AG09319 (cell line): Measurements from ENCODE around the gene ZMIZ2.
A peak's percentile ranks its signal among the peaks of the same experiment; 100 is the strongest.
"Not testable (repeated sequence)": the region's sequence is repeated elsewhere in the genome, so short reads cannot be mapped to it uniquely, and the experiment has no call there.

Experiments
- DNase-seq: peaks from one replicate; pipeline ENCODE4 v3.0.0-alpha.2; 2010; ENCODE audit warnings: low read depth; ENCODE audit errors: extremely low read depth
- TF ChIP-seq, protein P1 (sequence below): IDR thresholded peaks from 2 replicates; pipeline ENCODE4 v1.5.1; 2011; ENCODE audit warnings: low read depth, mild to moderate bottlenecking, inconsistent platforms, low read length, moderate library complexity

Gene ZMIZ2, protein sequence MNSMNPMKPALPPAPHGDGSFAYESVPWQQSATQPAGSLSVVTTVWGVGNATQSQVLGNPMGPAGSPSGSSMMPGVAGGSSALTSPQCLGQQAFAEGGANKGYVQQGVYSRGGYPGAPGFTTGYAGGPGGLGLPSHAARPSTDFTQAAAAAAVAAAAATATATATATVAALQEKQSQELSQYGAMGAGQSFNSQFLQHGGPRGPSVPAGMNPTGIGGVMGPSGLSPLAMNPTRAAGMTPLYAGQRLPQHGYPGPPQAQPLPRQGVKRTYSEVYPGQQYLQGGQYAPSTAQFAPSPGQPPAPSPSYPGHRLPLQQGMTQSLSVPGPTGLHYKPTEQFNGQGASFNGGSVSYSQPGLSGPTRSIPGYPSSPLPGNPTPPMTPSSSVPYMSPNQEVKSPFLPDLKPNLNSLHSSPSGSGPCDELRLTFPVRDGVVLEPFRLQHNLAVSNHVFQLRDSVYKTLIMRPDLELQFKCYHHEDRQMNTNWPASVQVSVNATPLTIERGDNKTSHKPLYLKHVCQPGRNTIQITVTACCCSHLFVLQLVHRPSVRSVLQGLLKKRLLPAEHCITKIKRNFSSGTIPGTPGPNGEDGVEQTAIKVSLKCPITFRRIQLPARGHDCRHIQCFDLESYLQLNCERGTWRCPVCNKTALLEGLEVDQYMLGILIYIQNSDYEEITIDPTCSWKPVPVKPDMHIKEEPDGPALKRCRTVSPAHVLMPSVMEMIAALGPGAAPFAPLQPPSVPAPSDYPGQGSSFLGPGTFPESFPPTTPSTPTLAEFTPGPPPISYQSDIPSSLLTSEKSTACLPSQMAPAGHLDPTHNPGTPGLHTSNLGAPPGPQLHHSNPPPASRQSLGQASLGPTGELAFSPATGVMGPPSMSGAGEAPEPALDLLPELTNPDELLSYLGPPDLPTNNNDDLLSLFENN

DNA sequence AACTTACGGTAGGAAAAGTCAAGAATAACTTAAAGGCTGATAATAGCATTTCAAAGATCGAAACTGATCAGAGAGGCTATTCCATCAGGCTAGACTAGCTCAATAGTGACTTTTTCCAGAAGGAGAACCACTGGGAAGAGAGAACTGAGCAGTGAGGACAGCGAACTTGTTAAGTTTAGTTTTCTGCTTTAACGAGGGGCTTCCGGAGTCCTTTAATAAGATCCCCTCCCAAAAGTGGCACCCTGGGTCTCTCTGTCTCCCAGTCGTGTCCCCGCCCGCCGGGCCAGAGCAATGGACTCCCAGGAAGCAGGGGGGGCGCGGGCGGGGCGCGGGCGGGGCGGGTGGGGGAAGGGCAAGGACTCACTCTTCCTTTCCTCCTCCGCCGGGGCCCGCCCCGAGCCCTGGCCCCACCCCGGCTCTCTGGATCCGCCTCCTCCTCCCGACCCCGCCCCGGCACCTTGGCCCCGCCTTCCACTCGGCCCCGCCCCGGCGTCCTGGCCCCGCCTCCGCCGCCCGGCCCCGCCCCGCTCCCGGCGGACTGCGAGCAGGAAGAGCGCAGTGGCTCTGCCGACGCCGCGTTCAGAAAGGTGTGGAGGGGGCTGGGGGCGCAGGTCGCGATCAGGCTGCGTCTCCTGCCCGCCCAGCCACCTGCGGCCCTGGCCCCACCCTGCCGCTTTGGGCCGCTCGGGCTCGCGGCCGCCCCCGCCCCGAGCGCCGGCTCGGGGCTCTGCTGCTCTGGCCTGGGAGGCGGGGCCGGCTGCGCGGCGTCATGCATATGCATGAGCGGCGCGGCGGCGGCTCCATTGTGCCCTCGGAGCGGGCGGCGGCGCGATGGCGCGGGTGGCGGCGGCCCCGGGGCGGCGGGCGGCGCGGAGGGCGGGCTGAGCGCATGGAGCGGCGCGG lies at the start of gene ZMIZ2:
ZMIZ2 (plus strand) TSS at position 803 of the 903 bp plus-strand sequence. CDS start 7,403 bp downstream, outside the sequence.
- TF ChIP-seq, protein P1, sequence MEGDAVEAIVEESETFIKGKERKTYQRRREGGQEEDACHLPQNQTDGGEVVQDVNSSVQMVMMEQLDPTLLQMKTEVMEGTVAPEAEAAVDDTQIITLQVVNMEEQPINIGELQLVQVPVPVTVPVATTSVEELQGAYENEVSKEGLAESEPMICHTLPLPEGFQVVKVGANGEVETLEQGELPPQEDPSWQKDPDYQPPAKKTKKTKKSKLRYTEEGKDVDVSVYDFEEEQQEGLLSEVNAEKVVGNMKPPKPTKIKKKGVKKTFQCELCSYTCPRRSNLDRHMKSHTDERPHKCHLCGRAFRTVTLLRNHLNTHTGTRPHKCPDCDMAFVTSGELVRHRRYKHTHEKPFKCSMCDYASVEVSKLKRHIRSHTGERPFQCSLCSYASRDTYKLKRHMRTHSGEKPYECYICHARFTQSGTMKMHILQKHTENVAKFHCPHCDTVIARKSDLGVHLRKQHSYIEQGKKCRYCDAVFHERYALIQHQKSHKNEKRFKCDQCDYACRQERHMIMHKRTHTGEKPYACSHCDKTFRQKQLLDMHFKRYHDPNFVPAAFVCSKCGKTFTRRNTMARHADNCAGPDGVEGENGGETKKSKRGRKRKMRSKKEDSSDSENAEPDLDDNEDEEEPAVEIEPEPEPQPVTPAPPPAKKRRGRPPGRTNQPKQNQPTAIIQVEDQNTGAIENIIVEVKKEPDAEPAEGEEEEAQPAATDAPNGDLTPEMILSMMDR, result no peak
- DNase-seq, result peak; percentile 74

DNA sequence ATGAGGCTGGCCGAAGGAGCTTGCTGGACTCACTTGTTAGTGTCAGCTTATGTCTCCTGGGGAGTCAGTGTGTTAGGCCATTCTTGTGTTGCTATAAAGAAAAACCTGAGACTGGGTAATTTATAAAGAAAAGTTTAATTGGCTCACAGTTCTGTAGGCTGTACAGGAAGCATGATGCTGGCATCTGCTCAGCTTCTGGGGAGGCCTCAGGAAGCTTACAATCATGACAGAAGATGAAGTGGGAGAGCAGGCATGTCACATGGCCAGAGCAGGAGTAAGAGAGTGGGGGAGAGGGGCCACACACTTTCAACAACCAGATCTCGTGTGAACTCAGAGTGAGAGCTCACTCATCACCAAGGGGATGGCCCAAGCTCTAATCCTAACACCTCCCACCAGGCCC lies 49.0 kb upstream of the ZMIZ2 start:
- DNase-seq, result not testable (repeated sequence)

DNA sequence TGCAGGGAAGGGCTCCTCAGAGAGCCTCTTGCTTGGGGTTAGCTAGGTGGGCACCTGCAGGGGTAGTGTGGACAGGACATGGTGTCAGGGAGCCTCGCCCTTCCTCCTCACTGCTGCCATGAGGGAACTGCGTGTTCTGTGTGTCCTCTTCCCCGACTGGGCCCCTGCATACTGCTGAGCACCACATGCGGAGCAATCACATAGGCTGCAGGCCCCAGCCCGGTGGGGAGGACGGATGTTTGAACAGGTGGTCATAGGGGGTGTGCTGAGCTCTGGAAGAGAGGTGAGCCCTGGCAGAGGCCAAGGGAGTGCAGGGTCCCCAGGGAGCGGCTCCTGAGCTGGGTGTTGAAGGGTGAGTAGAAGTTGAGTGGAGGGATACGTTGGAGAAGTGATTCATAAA lies 48.3 kb upstream of the ZMIZ2 start:
- no peak for DNase-seq
- TF ChIP-seq, protein P1, result no peak

DNA sequence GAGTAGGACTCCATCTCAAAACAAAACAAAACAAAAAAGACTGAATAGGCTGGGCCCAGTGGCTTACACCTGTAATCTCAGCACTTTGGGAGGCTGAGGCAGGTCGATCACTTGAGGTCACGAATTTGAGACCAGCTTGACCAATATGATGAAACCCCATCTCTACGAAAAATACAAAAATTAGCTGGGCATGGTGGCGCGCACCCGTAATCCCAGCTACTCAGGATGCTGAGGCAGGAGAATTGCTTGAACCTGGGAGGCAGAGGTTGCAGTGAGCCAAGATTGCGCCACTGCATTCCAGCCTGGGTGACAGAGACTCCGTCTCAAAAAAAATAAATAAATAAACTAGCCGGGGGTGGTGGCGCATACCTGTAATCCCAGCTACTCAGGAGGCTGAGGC lies 45.3 kb upstream of the ZMIZ2 start:
- not testable (repeated sequence) for DNase-seq

DNA sequence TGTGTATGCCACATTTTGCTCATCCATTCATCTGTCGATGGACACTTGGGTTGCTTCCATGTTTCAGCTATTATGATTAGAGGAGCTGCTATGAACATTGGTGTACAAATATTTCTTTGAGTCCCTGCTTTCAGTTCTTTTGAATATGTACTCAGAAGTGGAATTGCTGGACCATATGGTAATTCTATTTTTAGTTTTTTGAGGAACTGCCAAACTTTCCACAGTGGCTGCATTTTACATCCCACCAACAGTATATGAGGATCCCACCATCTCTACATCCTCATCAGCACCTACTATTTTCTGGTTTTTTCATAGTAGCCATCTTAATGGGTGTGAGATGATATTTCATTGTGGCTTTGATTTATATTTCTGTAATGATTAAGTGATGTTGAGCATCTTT lies 44.7 kb upstream of the ZMIZ2 start:
- no peak for DNase-seq
- TF ChIP-seq, protein P1, result no peak

DNA sequence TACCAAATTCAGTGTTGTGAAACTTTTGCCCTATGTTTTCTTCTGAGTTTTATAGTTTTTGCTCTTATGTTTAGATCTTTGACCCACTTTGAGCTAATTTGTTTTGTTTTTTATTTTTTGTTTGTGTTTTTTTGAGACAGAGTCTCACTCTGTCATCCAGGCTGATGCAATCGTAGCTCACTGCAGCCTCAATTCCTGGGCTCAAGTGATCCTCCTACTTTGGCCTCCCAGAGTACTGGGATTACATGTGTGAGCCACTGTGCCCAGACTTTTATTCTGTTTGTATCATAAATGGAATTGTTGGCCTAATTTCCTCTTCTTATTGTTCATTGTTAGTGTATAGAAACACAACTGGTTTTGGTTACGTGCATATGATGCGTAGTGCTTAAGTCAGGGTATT lies 43.2 kb upstream of the ZMIZ2 start:
- no peak for DNase-seq
- TF ChIP-seq, protein P1, result no peak

DNA sequence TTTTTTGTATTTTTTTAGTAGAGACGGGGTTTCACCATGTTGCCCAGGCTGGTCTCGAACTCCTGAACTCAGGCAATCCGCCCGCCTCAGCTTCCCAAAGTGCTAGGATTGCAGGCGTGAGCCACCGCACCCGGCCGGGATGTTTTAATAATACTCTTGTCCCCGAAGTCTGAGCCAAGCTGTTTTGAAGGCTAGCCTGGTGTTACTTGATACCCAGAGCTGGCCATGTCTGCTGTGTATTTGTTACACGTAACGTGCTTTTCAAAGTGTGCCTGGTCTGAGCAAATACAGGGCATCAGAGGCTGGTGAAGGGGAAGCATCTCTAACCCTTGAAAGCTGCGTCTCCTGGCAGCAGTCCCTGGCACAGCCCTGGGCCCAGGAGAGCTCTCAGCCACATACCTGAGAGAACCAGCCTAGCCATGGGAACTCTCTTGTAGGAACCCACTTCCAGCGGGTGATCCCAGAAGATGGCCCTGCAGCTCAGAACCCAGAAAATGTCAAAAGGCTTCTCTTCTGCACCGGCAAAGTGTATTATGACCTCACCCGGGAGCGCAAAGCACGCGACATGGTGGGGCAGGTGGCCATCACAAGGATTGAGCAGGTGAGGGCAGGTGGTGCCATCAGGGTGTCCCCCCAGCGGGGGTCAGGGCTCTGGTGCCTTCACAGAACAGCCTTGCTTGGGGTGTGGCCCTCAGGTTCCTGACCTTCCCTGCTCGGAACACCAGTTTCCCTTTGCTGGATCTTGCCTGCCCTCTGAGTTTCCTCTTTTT lies 41.7 kb upstream of the ZMIZ2 start:
- no peak for DNase-seq
- TF ChIP-seq, protein P1, result no peak
